A673 (cell line): ENCODE data around the gene SGCD. TPM values are rescaled to one million over a fixed set of nuclear protein-coding genes. Genes with fewer than 3 reads are reported as not detected.

Experiments
- BruUV-seq: library from RNA; stranded (reverse); fragments of 400-500 nt; replicated peaks from 2 replicates; lab custom pipeline; 2021; lab: Mats Ljungman, UMichigan
- CTCF ChIA-PET: fragments of 300-600 bp; sonication (Branson Sonifier 250); formaldehyde crosslinking; loops from one replicate; lab custom pipeline; 2022; ENCODE audit warnings: antibody characterized with exemption; lab: Charles Lee
- POLR2A ChIA-PET: fragments of 300-600 bp; sonication (Branson Sonifier 250); formaldehyde crosslinking; loops from one replicate; lab custom pipeline; 2022; ENCODE audit warnings: antibody characterized with exemption; ENCODE audit not compliant: low non-redundant PET; lab: Charles Lee
- DNase-seq: peaks from one replicate; pipeline ENCODE4 v3.0.0-alpha.2; 2015; ENCODE audit warnings: low spot score
- H3K27ac ChIP-seq: fragments of 200-600 bp; sonication (generic); 2 replicates; pipeline ENCODE4 v1.5.1; 2016; ENCODE audit warnings: mixed run types, low read depth, mild to moderate bottlenecking, mixed read lengths, antibody characterized with exemption, low read length; ENCODE audit not compliant: poor library complexity, severe bottlenecking
- H3K27me3 ChIP-seq: fragments of 200-600 bp; sonication (generic); replicated peaks from 2 replicates; pipeline ENCODE4 v1.6.1; 2017; ENCODE audit warnings: mixed run types, low read depth, mild to moderate bottlenecking, mixed read lengths, antibody characterized with exemption, low read length; ENCODE audit not compliant: insufficient read depth, poor library complexity
- H3K36me3 ChIP-seq: fragments of 200-600 bp; sonication (generic); 2 replicates; pipeline ENCODE4 v1.6.1; 2016; ENCODE audit warnings: mixed run types, mild to moderate bottlenecking, mixed read lengths, antibody characterized with exemption, low read length; ENCODE audit not compliant: insufficient read depth, poor library complexity, severe bottlenecking
- H3K4me1 ChIP-seq: fragments of 200-600 bp; sonication (generic); 2 replicates; pipeline ENCODE4 v1.6.1; 2017; ENCODE audit warnings: mixed run types, mild to moderate bottlenecking, mixed read lengths, antibody characterized with exemption, low read length; ENCODE audit not compliant: insufficient read depth, poor library complexity, severe bottlenecking
- H3K4me3 ChIP-seq: fragments of 200-600 bp; sonication (generic); 2 replicates; pipeline ENCODE4 v1.5.1; 2016; ENCODE audit warnings: low read depth, mixed run types, mild to moderate bottlenecking, mixed read lengths, low read length; ENCODE audit not compliant: poor library complexity, severe bottlenecking
- H3K9me3 ChIP-seq: fragments of 200-600 bp; sonication (generic); 2 replicates; pipeline ENCODE4 v1.6.1; 2016; ENCODE audit warnings: mixed run types, low read depth, mild to moderate bottlenecking, mixed read lengths, antibody characterized with exemption, low read length; ENCODE audit not compliant: poor library complexity, severe bottlenecking
- EZH2 ChIP-seq: fragments of 200-600 bp; sonication (generic); IDR thresholded peaks from 2 replicates; pipeline ENCODE4 v1.6.1; 2017; ENCODE audit warnings: borderline replicate concordance, low read depth, mild to moderate bottlenecking, mixed read lengths, antibody characterized with exemption, low read length; ENCODE audit not compliant: poor library complexity, severe bottlenecking
- intact Hi-C: fragments of 100-400 bp; cut with micrococcal nuclease; formaldehyde crosslinking; loops from one replicate; pipeline ENCODE4 v1.10.0; 2022; ENCODE audit not compliant: unreplicated experiment
- total RNA-seq: library from RNA; stranded (reverse); gene quantifications from 2 replicates; pipeline ENCODE4 v1.2.3, GENCODE V29; 2021
- TF ChIP-seq, protein P1 (sequence below): fragments of 300-800, 200-600 bp; sonication (generic); conservative IDR thresholded peaks from 2 replicates; pipeline ENCODE4 v1.5.1; 2017; ENCODE audit warnings: low read depth, mild to moderate bottlenecking, antibody characterized with exemption, low read length, moderate library complexity, mixed read lengths

The SGCD gene
- total RNA-seq, 1 experiment from 2014 or later = 0.17 TPM

DNA sequence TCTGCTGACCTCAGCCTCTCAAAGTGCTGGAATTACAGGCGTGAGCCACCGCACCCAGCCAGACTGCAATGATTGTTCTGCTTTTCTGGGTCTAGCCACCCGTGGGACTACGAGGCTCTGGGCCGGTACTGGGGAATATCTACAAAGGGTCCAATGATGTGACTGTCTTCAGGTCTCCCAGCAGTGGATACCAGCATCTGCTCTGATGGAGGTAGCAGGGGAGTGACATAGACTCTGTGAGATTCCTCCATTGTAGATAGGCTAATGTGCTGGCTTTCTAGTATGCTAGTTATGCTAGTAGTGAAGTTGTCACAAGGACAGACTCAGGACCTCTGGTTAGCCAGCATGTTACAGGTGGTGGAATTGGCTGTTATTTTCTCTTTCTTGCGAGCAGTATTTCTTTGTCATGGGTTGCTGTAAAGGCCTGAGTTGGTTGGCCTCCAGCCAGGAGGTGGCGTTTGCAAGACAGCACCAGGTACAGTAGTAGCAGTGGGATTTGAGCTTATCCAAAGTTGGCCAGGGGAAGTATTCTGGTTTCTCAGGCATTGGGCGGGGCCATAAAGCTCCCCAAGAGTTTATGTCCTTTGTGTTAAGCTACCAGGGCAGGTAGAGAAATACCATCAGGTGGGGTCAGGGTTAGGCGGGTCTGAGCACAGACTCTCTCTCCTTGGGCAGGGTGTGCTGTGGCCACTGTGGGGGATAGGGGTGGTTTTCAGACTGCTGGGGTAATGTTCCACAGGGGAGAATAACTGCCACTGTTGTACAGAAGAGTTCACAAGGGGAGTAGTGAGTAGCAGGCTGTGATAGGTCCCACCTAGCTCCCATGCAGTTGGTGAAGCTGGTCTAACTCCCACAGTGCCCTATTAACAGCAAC is 105.2 kb downstream of the SGCD start:
- H3K36me3 ChIP-seq = no peaks in the 10 kb centered on the region
- H3K4me3 ChIP-seq = no peak overlapping the region
- no peaks in the 10 kb centered on the region for H3K27me3 ChIP-seq
- CTCF ChIA-PET = no interaction called here
- no peak for DNase-seq
- no peak for TF ChIP-seq EZH2
- TF ChIP-seq, protein P1, sequence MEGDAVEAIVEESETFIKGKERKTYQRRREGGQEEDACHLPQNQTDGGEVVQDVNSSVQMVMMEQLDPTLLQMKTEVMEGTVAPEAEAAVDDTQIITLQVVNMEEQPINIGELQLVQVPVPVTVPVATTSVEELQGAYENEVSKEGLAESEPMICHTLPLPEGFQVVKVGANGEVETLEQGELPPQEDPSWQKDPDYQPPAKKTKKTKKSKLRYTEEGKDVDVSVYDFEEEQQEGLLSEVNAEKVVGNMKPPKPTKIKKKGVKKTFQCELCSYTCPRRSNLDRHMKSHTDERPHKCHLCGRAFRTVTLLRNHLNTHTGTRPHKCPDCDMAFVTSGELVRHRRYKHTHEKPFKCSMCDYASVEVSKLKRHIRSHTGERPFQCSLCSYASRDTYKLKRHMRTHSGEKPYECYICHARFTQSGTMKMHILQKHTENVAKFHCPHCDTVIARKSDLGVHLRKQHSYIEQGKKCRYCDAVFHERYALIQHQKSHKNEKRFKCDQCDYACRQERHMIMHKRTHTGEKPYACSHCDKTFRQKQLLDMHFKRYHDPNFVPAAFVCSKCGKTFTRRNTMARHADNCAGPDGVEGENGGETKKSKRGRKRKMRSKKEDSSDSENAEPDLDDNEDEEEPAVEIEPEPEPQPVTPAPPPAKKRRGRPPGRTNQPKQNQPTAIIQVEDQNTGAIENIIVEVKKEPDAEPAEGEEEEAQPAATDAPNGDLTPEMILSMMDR = no peak
- H3K4me1 ChIP-seq = no peaks in the 10 kb centered on the region
- intact Hi-C loops = no loop called here
- no TSS peak for BruUV-seq
- POLR2A ChIA-PET = no interaction called here
- no peak overlapping the region for H3K27ac ChIP-seq
- H3K9me3 ChIP-seq = no peaks in the 10 kb centered on the region

DNA sequence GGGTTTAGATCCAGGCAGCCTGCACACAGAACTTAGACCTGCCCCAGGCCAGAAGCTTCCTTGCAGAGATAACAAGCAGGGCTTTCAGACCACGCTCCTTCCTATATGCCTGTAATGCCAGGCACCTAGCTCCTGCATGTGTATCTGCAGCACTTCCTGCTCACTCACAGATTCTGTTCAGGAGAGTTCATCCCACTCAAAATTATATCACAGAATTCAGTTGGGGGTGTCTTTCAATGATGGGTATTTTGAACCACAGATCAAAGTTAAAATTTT is 105.8 kb downstream of the SGCD start:
- Histone ChIP-seq H3K27ac (no peak overlapping the region), H3K4me3 (no peak overlapping the region), H3K36me3 (no peaks in the 10 kb centered on the region), H3K9me3 (no peaks in the 10 kb centered on the region), H3K4me1 (no peaks in the 10 kb centered on the region), H3K27me3 (no peaks in the 10 kb centered on the region)
- POLR2A ChIA-PET = no interaction called here
- TF ChIP-seq, protein P1 = no peak
- TF ChIP-seq EZH2 = no peak
- intact Hi-C loops = no loop called here
- CTCF ChIA-PET = no interaction called here
- BruUV-seq = no TSS peak
- no peak for DNase-seq

DNA sequence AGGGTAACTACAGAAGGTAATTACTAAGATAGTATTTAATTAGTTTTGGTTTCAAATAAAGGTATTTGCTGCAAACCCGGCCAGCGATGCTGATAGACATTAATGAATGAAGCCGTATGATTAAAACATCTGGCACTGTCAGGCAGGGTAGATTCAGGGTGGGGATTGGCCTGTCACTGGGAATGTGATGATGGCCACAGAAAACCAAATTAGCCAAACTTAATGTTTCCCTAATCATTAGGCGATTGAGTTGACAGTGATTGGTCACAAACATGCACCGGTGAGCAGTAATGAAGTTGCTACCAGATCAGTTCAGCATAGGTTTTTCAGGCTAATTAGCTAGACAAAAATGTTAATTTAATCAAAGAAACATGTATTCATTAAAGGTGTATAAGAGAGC is 107.5 kb downstream of the SGCD start:
- no TSS peak for BruUV-seq
- CTCF ChIA-PET = no interaction called here

More for the DNA sequence above, 107.5 kb downstream of the SGCD start:
- TF ChIP-seq, protein P1 = no peak
- no peak for TF ChIP-seq EZH2
- no peaks in the 10 kb centered on the region for H3K27me3 ChIP-seq
- H3K4me1 ChIP-seq = no peaks in the 10 kb centered on the region
- no peak overlapping the region for H3K27ac ChIP-seq
- intact Hi-C loops = no loop called here
- POLR2A ChIA-PET = no interaction called here
- no peak overlapping the region for H3K4me3 ChIP-seq
- H3K36me3 ChIP-seq = no peaks in the 10 kb centered on the region
- H3K9me3 ChIP-seq = no peaks in the 10 kb centered on the region
- DNase-seq = no peak
